Small intestine (tissue), 7 donors: Measurements from ENCODE around the gene FAM53B. TPM values are rescaled to one million over a fixed set of nuclear protein-coding genes. Genes with fewer than 3 reads are reported as not detected.

Experiments
- DNase-seq, 2 donors: peaks; one replicate each; pipeline versions ENCODE4 v3.0.0 to v3.0.0-alpha.2; 2013
- FAIRE-seq: peaks from 2 replicates; lab custom pipeline; 2012; peaks lifted over from hg19 to GRCh38; lab: Jason Lieb, UNC
- H3K27ac ChIP-seq, 3 donors: one replicate each; pipeline ENCODE4 v1.5.1; 2013; ENCODE audit warnings: low read length in 2 of 3, mild to moderate bottlenecking in 2 of 3, control low read depth in 1 of 3, inconsistent platforms in 1 of 3, low read depth in 1 of 3, moderate library complexity in 1 of 3
- H3K27me3 ChIP-seq, 3 donors: one replicate each; pipeline ENCODE4 v1.6.1; 2013; ENCODE audit warnings: low read length in 3 of 3, inconsistent platforms in 1 of 3; ENCODE audit not compliant: control insufficient read depth in 3 of 3, insufficient read depth in 3 of 3
- H3K36me3 ChIP-seq, 3 donors: one replicate each; pipeline ENCODE4 v1.6.1; 2013; ENCODE audit warnings: low read length in 3 of 3, inconsistent platforms in 1 of 3, low read depth in 1 of 3, mild to moderate bottlenecking in 1 of 3, moderate library complexity in 1 of 3; ENCODE audit not compliant: control insufficient read depth in 3 of 3, insufficient read depth in 2 of 3
- H3K4me1 ChIP-seq, 3 donors: one replicate each; pipeline ENCODE4 v1.6.1; 2013; ENCODE audit warnings: low read length in 2 of 3, inconsistent platforms in 1 of 3, low read depth in 1 of 3, mild to moderate bottlenecking in 1 of 3, moderate library complexity in 1 of 3; ENCODE audit not compliant: control insufficient read depth in 3 of 3, insufficient read depth in 2 of 3
- H3K4me3 ChIP-seq, 3 donors: one replicate each; pipeline ENCODE4 v1.5.1; 2013; ENCODE audit warnings: low read length in 3 of 3, control low read depth in 1 of 3, inconsistent platforms in 1 of 3, low read depth in 1 of 3, mild to moderate bottlenecking in 1 of 3, moderate library complexity in 1 of 3
- H3K9me3 ChIP-seq, 2 donors: one replicate each; pipeline ENCODE4 v1.6.1; 2013; ENCODE audit warnings: low read depth in 1 of 2, low read length in 1 of 2; ENCODE audit not compliant: control insufficient read depth in 2 of 2, insufficient read depth in 1 of 2
- WGBS, 3 donors: extraction: QIAGEN DNeasy Blood & Tissue Kit; methylation state at CpG; one replicate each; pipeline ENCODE4 v1.1.7; 2013; 5-methylcytosine and 5-hydroxymethylcytosine counted together
- polyA plus RNA-seq, 4 donors: library from polyadenylated mRNA; stranded (reverse) in 3 of 4; unstranded in 1 of 4; fragments of 200-250 nt in 3 of 4; fragments of 120-200 nt in 1 of 4; gene quantifications; one replicate each; pipeline versions ENCODE4 v1.2.1 to v1.2.3, GENCODE V29; 2013
- donor health status: healthy with polysubstance abuse.
- donor health status: control.
- donor health status: control.
- donor health status: Bipolar disorder and iron deficiency.
- donor health status: healthy.

The FAM53B gene
- polyA plus RNA-seq, 4 donors: 15.1 to 30.2 (median 22.8) TPM

DNA sequence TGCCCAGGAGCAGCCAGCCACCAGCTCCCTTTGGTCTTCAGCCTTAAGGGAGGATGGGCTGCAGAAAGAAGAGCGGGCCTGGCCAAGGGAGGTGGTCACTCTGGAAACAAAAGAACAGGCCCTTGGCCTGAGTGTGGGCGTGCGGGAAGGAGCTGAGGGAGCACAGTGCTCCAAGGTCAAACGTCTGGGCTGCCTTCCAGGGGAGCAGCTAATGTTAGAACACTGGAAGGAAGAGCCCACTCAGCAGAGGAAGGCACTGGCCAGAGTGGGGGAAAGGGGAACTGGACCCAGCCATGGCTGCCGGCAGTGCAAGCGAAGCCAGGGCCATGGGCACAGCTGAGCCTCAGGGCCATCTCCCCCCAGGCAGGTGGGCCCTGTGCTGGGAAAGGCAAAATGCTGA lies 42.7 kb downstream of the FAM53B start:
- H3K4me1 ChIP-seq: peaks cover under 1 to 48% (median 14%) of the 10 kb centered on the region in 3 donors
- no peaks in the 10 kb centered on the region for H3K9me3 ChIP-seq
- peak overlapping the region; percentile 58 to 93 (median 61) for H3K27ac ChIP-seq
- DNase-seq: no peak
- no peak for FAIRE-seq
- no peaks in the 10 kb centered on the region for H3K27me3 ChIP-seq
- WGBS, 3 donors: 34 to 64% (median 52%) methylated on average over 6 of the region's 6 CpGs
- H3K4me3 ChIP-seq: no peak overlapping the region
- peaks cover 0 to 99% (median 5%) of the 10 kb centered on the region in 3 donors for H3K36me3 ChIP-seq

DNA sequence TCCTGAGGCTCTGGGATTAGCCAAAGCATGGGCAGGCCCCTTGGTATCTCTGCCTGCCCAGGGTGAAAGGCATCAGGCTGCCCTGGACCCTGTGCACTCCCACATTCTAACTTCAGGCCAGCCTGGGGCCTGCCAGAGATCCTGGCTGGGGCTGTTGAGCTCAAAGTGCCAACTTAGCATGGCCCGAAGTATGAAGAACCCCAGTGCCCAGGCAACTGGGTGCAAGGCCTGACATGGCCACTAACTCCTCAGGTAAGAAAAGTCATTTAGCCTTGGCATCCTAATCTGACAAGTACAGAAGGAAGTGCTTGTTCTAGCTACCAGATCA lies 43.2 kb downstream of the FAM53B start:
- H3K9me3 ChIP-seq: no peaks in the 10 kb centered on the region
- no peak overlapping the region for H3K4me3 ChIP-seq
- DNase-seq (no peak), FAIRE-seq (no peak)
- H3K36me3 ChIP-seq: peaks cover 0 to 98% (median 5%) of the 10 kb centered on the region in 3 donors
- H3K4me1 ChIP-seq: peaks cover 0 to 44% (median 14%) of the 10 kb centered on the region in 3 donors
- no peaks in the 10 kb centered on the region for H3K27me3 ChIP-seq
- WGBS, 3 donors: 82 to 94% (median 92%) methylated on average over 1 of the region's 1 CpG
- peak overlapping the region; percentile 58 to 93 (median 61) for H3K27ac ChIP-seq

DNA sequence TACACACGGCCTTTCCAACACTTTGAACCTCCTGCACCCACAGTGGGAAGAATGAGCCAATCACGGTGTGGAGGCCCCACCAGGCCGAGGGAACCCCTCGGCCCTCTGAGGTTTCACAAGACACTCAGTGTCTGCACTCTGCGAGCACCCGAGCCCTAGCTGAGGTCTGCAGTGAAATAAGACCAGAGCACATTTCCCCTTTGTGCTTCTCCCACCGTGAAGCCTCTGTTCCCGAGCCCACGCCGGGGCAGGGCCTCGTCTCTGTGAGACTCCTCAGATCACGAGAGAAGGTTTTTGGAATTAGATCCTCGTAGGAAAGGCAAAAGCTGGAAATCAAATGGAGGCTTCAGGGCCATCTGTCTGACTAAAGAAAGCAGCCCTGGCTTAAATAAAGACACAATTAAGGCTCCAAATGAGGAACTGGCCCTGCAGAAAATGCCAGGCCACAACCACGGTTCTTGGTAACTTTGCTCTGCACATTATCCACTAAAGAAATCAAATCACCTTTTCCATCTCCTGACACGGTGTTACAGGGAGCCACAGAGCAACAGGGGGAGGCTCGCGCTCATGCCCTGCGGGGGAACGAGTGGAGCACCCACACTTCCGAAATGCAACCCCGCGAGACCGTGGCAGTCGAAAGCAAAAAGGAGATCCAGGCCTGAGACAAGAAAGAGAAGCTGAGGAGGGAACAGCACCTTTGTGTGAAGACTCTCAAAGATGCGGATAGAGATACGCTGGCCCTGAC lies 43.7 kb downstream of the FAM53B start:
- Histone ChIP-seq H3K9me3 (no peaks in the 10 kb centered on the region), H3K36me3 (peaks cover 0 to 95% (median 5%) of the 10 kb centered on the region in 3 donors), H3K27me3 (no peaks in the 10 kb centered on the region), H3K4me1 (peaks cover 0 to 39% (median 14%) of the 10 kb centered on the region in 3 donors), H3K4me3 (no peak overlapping the region), H3K27ac (peak overlapping the region; percentile 58 to 93 (median 61))
- DNase-seq (no peak), FAIRE-seq (no peak)
- WGBS, 3 donors: 82 to 91% (median 83%) methylated on average over 26 of the region's 26 CpGs

DNA sequence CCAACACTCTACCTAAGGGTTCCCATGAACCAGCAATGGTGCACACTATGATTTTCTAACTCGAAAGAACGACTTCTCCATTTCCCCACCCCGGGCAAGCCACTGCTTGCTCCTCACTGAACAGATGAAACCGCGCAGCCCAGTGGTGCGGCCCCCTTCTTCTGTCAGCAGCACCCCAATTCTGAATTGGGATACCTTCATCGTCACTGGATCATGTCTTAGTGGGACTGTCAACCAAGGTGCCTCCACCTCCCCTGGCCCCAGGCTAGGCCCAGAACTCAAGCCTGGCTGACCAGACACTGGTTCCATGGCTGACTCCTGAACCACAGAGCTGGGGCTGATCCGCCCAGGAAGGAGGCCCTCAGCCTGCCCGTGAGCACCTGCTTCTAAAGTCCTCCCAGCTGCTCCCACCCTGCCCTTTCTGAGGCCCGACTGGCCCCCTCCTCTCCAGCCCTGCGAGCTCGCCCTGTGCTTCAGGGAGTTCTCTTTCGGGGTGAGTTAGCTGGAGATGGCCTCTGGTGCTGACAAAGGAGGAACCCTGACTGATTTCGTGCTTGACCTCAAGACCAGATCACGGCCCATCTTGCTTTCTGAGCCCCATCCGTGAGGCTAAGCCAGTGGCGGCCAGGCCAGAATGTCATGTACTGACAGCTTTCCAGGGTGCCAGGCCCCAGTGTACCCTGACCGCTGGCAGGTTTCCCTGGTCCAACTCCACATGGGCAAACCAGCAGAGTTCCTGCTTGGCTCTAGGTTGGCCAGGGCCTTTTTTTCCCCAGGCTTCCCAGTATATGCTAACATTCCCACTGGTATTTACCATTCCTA lies 44.5 kb downstream of the FAM53B start:
- H3K4me1 ChIP-seq: peaks cover 0 to 32% (median 14%) of the 10 kb centered on the region in 3 donors
- no peaks in the 10 kb centered on the region for H3K9me3 ChIP-seq
- H3K27me3 ChIP-seq: no peaks in the 10 kb centered on the region
- DNase-seq (no peak), FAIRE-seq (no peak)
- peak overlapping the region in 2 of 3 donors; percentile 34 to 93 for H3K27ac ChIP-seq
- 88 to 90% (median 89%) methylated on average over 18 of the region's 18 CpGs for WGBS, 3 donors
- H3K4me3 ChIP-seq: no peak overlapping the region
- peaks cover 0 to 92% (median 5%) of the 10 kb centered on the region in 3 donors for H3K36me3 ChIP-seq

DNA sequence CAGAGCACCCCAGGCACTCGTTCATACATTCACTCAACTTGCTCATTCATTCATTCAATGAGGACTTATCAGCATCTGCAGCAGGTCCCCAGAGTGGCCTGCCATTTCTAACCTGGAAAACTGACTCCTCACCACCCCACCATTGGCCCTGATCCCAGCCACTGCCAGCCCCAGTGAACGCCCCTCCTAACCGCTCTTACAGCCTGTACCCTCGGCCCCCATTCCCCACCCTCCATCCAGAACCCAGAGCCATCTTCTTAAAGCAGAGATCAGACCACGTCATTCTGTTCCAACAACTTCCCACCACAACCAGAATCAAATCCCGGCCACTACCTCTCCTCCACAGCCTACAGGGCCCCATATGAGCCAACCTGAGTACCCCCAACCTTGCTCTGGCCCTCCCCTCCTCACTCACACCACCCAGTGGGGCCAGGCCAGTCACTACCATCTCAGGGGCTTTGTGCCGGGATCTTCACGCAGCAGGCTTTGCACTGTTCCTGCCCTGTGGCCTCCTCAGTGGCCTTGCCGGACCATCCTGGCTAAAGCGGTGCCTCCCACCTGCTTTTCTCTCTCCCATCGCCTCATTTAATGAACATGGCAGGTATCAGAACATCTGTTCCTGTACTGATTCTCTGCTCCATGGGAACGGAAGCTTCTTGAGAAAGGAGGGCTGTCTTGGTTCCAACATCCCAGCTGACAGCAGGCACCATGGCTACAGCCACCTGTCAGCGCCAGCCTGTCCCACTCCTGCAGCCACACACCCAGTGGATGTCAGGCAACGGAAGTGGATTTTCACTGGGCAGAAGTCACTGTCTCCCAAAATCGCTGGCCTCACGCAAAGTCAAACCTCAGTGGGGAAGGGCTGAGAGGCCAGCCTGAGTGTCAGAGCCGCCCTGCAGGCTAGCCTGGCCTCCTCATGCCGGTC lies 45.4 kb downstream of the FAM53B start:
- H3K36me3 ChIP-seq: peaks cover 0 to 92% (median 9%) of the 10 kb centered on the region in 3 donors
- H3K4me3 ChIP-seq: no peak overlapping the region
- FAIRE-seq (no peak), DNase-seq (no peak)
- WGBS, 3 donors: 91 to 94% (median 94%) methylated on average over 18 of the region's 18 CpGs
- H3K9me3 ChIP-seq: no peaks in the 10 kb centered on the region
- peak overlapping the region in 2 of 3 donors; percentile 21 to 34 for H3K27ac ChIP-seq
- peaks cover 0 to 28% (median 14%) of the 10 kb centered on the region in 3 donors for H3K4me1 ChIP-seq
- no peaks in the 10 kb centered on the region for H3K27me3 ChIP-seq

DNA sequence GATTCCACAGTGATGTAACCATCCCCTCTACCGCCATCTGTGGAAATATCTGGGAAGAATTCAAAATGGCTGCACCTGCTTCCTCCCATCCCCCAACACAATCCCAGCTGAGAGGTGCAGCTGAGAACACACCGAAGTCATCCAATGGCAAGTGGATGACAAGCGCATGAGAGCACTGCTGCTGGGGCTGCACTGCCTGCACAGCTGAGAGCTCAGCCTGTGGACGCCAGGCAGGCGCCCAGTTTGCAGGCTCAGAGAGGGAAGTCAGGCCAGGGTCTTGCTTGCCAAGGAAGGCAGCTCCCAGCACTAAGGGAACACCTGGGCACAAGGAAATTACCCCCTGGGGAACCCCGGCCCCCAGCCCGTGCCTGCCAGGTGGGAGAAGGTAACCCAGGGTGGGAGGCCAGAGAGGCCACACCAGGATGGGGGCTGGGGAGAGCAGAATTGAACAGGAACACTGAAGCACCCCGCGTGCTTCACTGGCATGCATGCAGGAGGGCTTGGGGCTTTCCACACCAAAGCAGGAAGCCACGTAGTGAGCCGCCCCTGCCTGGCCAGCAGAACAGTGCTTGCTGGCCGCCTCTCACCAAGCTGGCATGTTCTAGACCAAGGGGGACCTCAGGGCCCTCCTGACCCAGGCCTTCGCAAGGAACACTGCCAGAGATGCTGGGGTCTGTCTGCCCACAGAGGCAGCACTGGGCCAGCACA lies 46.2 kb downstream of the FAM53B start:
- no peak for FAIRE-seq
- peak overlapping the region in 2 of 3 donors; percentile 34 to 90 for H3K27ac ChIP-seq

DNA sequence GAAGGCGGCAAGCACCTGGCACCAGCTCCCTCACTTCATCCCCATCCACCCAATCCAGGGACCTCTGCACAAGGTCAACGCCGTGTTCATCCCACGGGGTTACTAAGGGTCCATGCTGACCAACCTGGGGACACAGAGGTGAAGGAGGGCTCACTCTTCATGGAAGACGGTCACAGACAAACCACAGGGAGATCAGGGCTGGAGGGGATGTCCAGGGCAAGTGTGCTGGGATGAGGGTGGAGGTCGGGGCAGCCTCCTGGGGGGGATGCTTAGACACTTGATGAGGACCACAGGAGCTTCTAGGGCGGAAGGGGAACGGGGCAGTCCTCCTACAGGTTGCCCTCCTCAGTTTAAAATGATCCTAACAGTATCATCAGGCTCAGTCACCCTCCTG lies 46.7 kb downstream of the FAM53B start:
- Histone ChIP-seq H3K9me3 (no peaks in the 10 kb centered on the region), H3K4me1 (peaks cover 0 to 18% (median 14%) of the 10 kb centered on the region in 3 donors), H3K4me3 (no peak overlapping the region), H3K27me3 (no peaks in the 10 kb centered on the region), H3K27ac (peak overlapping the region in 2 of 3 donors; percentile 68 to 90), H3K36me3 (peaks cover 0 to 90% (median 9%) of the 10 kb centered on the region in 3 donors)
- FAIRE-seq (no peak), DNase-seq (no peak)
- 91 to 95% (median 92%) methylated on average over 8 of the region's 8 CpGs for WGBS, 3 donors

More for the DNA sequence above, 46.2 kb downstream of the FAM53B start:
- Histone ChIP-seq H3K27me3 (no peaks in the 10 kb centered on the region), H3K9me3 (no peaks in the 10 kb centered on the region), H3K4me3 (no peak overlapping the region), H3K4me1 (peaks cover 0 to 22% (median 14%) of the 10 kb centered on the region in 3 donors), H3K36me3 (peaks cover 0 to 90% (median 9%) of the 10 kb centered on the region in 3 donors)
- 72 to 88% (median 78%) methylated on average over 11 to 13 of the region's 13 CpGs for WGBS, 3 donors
- no peak for DNase-seq
